Kidney tubule cell (primary cell): Measurements from ENCODE around the gene CLOCK.

Experiments used
- DNase-seq: peaks from one replicate; pipeline ENCODE4 v3.0.0-alpha.2; 2018; ENCODE audit warnings: low spot score

The CLOCK gene

GRCh38 chr4:55411621-55412020, 135.1 kb downstream of the CLOCK start:
- DNase-seq, result peak; percentile 61

GRCh38 chr4:55410431-55410830, 136.3 kb downstream of the CLOCK start:
- DNase-seq, result no peak

GRCh38 chr4:55409468-55410171, 137.1 kb downstream of the CLOCK start:
- no peak for DNase-seq

GRCh38 chr4:55407764-55408163, 138.9 kb downstream of the CLOCK start:
- DNase-seq, result no peak

GRCh38 chr4:55407119-55407518, 139.6 kb downstream of the CLOCK start:
- DNase-seq, result peak; percentile 38

GRCh38 chr4:55406545-55406944, 140.2 kb downstream of the CLOCK start:
- DNase-seq, result no peak

GRCh38 chr4:55405073-55405472, 141.6 kb downstream of the CLOCK start:
- DNase-seq, result no peak

- no peak for DNase-seq
Measured at GRCh38 chr4:55399581-55399980, 147.1 kb downstream of the CLOCK start.

GRCh38 chr4:55398966-55399365, 147.7 kb downstream of the CLOCK start:
- no peak for DNase-seq

- peak; percentile 43 for DNase-seq
Measured at GRCh38 chr4:55398461-55398860, 148.2 kb downstream of the CLOCK start.

- peak; percentile 57 for DNase-seq
Measured at GRCh38 chr4:55397520-55398321, 149.0 kb downstream of the CLOCK start.

- DNase-seq, result no peak
Measured at GRCh38 chr4:55397126-55397436, 149.6 kb downstream of the CLOCK start.

- DNase-seq, result peak; percentile 50
Measured at GRCh38 chr4:55396308-55397125, 150.2 kb downstream of the CLOCK start.

- DNase-seq, result peak; percentile 93
Measured at GRCh38 chr4:55395529-55396307, 151.0 kb downstream of the CLOCK start, which contains the start of gene TMEM165. TMEM165 (plus strand) TSS chr4:55395957; CDS start chr4:55396190, 233 bp downstream.

GRCh38 chr4:55395218-55395528, 151.5 kb downstream of the CLOCK start:
- no peak for DNase-seq

GRCh38 chr4:55393461-55394320, 153.0 kb downstream of the CLOCK start:
- no peak for DNase-seq

- no peak for DNase-seq
Measured at GRCh38 chr4:55386840-55387239, 159.9 kb downstream of the CLOCK start.

- DNase-seq, result peak; percentile 32
Measured at GRCh38 chr4:55386073-55386472, 160.6 kb downstream of the CLOCK start.

- no peak for DNase-seq
Measured at GRCh38 chr4:55385201-55385649, 161.5 kb downstream of the CLOCK start.

- DNase-seq, result no peak
Measured at GRCh38 chr4:55382488-55383003, 164.2 kb downstream of the CLOCK start.

- DNase-seq, result no peak
Measured at GRCh38 chr4:55381502-55381901, 165.2 kb downstream of the CLOCK start.
